Inferior parietal cortex (tissue), 1 donor: Measurements from ENCODE around the gene HNRNPF.

Experiments used
- DNase-seq: peaks from one replicate; pipeline ENCODE4 v3.0.0-alpha.2; 2016; ENCODE audit errors: extremely low spot score

Gene HNRNPF

GRCh38 chr10:43376046-43376635, 32.8 kb downstream of the HNRNPF start:
- no peak for DNase-seq

- DNase-seq, result no peak
Observed at GRCh38 chr10:43375401-43376020, 33.5 kb downstream of the HNRNPF start.

DNA sequence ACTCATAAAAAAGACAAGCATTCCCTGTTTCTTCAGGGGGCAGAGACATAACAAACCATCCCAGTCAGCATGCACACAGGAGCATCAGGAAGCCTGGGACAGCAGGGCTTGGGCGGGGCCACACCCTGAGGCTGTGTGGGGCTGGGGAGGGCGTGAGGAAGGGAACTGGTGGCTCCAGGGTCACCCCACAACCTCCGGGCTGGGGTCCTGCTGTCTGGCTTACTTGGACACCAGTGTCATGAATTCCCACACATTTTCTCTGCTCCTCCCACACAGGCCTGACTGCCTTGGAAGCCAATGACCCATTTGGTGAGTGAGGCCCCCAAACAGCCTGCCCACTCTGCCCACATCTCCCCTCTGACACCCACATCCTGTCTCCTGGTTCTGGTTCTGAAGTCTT, 34.8 kb downstream of the HNRNPF start:
- no peak for DNase-seq

DNA sequence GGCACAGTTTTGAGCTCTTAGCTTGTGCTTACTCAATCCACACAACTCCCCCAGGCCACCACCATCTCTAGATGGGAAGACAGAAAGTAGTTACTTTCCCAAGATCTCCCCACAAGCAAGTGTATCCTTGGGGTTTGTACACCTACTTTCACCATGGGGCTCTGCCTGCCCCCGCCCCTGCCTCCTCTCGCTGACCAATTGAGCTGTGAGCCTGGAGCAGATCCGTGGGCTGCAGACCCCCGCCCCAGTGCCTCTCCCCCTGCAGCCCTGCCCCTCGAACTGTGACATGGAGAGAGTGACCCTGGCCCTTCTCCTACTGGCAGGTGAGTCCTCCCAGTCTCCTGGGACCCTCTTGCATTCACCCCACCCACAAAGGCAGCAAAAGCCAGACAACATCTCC, 35.5 kb downstream of the HNRNPF start:
- DNase-seq, result no peak

GRCh38 chr10:43372765-43373361, 36.1 kb downstream of the HNRNPF start:
- peak; percentile 84 for DNase-seq

DNA sequence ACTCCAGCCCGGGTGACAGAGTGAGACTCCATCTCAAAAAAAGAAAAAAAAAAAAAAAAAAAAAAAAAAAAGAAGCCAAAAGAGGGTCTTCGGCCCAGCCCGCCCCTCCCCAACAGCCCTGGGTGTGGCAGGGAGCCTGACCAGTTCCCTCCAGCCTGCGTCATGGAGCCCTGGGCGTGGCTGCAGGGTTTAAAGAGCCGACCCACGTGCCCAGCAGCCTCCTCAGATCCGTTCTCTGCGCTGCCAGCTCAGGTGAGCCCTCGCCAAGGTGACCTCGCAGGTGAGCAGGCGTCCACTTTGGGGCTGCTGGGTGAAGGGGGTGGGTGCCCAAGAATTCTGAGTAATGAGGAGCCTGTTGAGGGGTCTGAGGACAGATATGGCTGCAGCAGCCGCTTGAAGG, 37.6 kb downstream of the HNRNPF start, which contains the start of gene FXYD4:
Gene FXYD4, plus strand, starts transcription at position 219 of the 400 bp plus-strand sequence. CDS start 2,111 bp downstream, outside the sequence.
- DNase-seq, result no peak

DNA sequence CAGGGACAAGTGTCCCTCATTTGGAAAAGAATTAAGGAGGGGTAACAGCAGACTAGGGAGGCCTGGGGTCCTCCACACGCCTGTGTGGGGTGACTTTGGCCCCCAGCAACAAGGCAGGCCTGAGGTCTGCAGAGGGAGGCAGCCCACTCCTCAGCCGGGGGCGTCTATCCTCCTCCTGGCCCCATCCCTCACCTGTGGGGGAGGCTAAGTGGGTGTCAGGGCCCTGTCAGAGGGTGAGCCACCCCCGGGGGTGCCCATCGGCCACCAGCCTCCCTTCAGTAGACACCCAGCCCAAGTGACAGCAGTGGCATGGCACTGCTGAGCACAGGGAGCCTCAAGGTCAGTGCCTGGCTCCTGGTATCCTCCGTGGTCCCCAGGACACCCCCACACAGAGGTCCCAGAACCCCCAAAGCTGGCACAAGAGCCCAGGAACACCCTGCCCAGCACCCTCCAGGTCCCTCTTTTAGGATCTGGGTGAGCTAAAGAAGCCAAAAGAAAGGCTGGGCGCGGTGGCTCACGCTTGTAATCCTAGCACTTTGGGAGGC, 38.2 kb downstream of the HNRNPF start:
- DNase-seq, result no peak

- DNase-seq, result no peak
Observed at GRCh38 chr10:43369921-43370320, 39.1 kb downstream of the HNRNPF start.

DNA sequence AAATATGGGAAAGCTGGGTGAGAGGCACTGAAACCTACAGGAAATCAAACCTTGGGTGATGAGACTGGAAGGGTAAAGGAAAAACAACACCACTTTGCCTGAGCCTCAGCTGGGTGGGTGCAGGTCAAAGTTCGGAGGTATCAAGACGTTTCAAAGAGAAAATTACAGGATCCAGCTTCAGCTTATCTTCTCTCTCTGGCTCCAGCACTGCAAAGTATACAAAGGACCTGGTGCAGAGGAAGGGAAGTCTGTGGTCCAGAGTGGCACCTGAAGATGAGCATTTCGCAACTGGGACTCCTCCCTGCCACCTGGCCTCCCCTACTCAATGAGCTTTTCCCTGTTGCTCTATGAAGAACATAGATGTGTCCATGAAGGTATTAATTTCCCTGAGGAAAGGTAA, 44.0 kb downstream of the HNRNPF start:
- DNase-seq, result no peak

- peak; percentile 84 for DNase-seq
Observed at GRCh38 chr10:43362191-43362839, 46.7 kb downstream of the HNRNPF start.

DNA sequence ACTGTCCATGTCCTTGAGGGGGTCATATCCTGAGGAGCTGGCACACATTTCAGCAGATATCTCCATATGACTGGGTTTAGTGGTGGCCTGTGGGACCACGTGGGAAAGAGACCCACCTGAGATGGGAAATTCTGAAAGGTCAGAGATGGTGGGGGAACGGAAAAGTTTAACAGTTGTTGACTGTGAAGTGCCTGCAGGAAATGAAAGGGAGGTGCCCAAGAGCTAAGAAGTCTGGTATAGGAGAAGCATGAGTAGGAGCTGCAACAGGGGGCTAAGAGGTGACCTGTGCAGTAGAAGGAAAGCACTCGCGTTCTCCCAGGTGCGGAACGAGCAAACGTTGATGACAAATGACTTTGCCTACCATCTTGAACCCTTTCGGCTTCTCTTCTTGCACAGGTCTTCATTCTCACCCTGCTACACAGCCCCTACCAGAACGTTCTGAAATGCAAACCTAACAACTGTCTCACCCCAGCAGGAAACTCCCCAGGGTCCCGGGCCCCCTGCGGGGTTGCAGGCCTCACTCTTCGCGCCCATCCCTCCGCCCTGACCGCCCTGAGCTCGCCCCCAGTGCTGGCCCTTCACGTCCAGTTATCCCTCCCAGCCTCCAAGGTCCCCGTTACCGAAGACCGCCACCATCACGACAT, 47.3 kb downstream of the HNRNPF start:
- no peak for DNase-seq

DNA sequence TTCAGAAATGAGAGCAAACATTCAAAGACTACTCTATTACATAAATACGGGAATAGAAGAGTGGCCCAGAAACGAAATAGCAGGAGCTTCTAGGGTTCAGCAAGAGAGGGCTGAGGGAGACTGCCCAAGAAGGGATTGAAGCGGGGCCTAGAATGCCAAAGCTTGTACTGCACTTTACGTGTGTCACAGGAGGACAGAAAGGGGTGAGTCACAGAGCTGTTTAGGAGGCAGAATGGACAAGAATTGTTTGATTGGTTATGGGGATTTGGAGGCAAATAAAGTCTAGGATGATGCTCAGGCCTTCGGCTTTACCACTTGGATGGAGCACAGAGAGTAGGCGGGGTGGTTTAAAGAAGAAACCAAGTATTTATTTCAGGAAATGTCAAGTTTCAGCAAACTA, 48.9 kb downstream of the HNRNPF start:
- DNase-seq, result no peak

- no peak for DNase-seq
Observed at GRCh38 chr10:43355749-43356371, 53.1 kb downstream of the HNRNPF start.

- DNase-seq, result no peak
Observed at GRCh38 chr10:43354879-43355380, 54.1 kb downstream of the HNRNPF start.

GRCh38 chr10:43354330-43354635, 54.7 kb downstream of the HNRNPF start:
- no peak for DNase-seq

DNA sequence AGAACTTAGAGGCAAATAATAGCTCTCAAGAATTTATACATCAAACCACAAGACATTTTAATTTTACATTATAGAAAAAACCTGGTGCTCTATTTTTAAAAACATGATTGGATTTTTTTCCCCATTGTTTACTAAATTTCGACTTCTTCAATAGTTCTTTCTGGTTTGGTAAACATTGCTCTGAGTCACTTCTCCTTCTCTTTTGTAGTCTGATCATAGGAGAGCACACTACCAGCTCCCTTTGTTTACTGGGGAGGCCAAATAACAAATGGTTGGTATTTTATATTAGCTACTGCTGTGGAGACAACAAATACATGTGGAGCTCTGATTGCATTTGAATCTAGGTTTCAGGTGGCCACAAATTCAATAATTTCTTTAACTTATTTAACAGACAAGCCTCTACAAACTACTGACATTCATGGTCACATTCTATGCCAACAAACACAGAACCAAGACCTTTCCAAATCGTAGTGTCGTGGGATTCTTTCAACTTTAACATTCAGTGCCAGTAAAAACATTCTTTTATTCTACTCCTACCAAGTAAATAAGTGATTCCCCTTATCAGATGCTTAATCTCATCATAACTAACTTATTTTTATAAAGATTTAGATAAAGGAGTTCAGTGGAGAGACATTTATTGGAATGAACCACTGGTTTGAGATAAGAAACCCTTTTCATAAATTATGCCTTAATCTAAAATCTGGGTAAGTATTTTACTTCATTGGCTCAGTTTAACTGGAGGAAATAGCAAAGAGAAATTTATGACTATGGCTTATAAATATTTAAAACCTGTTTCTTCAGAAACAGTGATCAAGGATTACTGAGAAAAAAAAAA, 55.3 kb downstream of the HNRNPF start:
- DNase-seq, result no peak

DNA sequence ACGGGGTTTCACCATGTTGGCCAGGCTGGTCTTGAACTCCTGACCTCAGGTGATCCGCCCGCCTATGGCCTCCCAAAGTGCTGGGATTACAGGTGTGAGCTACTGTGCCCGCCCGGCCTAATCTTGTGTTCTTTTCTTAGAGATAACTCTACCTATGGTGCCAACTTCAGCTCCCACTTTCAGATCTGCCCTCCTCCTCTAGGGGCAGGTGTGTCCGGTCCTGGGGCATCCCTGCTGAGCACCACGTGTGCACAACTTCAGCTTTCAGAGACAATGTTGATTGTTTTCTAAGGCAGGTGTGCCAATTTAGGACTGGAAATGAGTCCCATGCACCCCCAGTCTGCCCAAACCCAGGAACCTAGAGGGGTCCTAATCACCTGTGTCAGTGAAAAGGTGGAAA, 56.0 kb downstream of the HNRNPF start:
- no peak for DNase-seq

GRCh38 chr10:43351301-43351700, 57.7 kb downstream of the HNRNPF start:
- no peak for DNase-seq

DNA sequence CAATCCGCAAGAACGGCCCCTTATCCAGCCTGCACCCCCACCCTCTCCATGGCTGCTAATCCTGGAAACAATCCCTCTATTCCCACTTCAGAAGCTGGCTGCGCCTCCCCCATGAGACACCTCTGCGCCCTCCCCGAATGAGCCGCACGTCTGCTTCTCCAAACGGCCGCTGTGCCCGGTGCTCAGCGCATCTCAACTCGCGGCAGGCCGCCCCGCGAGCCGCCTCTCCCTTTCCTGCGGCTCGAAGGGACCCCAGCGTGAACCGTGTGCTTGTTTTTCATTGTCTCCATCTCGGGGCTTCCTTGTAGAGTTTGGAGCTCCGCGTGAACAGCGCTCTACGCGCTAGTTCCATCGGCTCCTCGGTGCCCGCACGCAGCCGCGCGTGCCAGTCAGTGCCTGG, 58.3 kb downstream of the HNRNPF start:
- DNase-seq, result no peak

GRCh38 chr10:43350156-43350555, 58.8 kb downstream of the HNRNPF start:
- DNase-seq, result no peak
